Stimulated activated CD8-positive, alpha-beta memory T cell treated with anti-CD3 and anti-CD28 coated beads, Interleukin-7, amount 100 ng/mL, for 4 hours (primary cell): ENCODE data around the gene RFX2.

Experiments used
- DNase-seq, 2 donors: peaks; one replicate each; pipeline ENCODE4 v3.0.0-alpha.2; 2020; ENCODE audit warnings: low read depth in 2 of 2

The RFX2 gene

GRCh38 chr19:6059988-6060599 is 50.2 kb downstream of the RFX2 start:
- no peak for DNase-seq

GRCh38 chr19:6059396-6059947 is 50.8 kb downstream of the RFX2 start:
- no peak for DNase-seq

- no peak for DNase-seq
Observed at GRCh38 chr19:6058518-6059201, 51.6 kb downstream of the RFX2 start.

- no peak for DNase-seq
Observed at GRCh38 chr19:6057651-6058517, 52.4 kb downstream of the RFX2 start.

- DNase-seq: no peak
Observed at GRCh38 chr19:6056801-6057650, 53.3 kb downstream of the RFX2 start.

- DNase-seq: no peak
Observed at GRCh38 chr19:6056282-6056741, 54.0 kb downstream of the RFX2 start.

GRCh38 chr19:6055013-6055795 is 55.1 kb downstream of the RFX2 start:
- no peak for DNase-seq

GRCh38 chr19:6048793-6049405 is 61.4 kb downstream of the RFX2 start:
- DNase-seq: peak; percentile 55 to 63

GRCh38 chr19:6048348-6048747 is 62.0 kb downstream of the RFX2 start:
- DNase-seq: no peak

GRCh38 chr19:6047741-6048251 is 62.5 kb downstream of the RFX2 start:
- DNase-seq: no peak

- no peak for DNase-seq
Observed at GRCh38 chr19:6047256-6047655, 63.0 kb downstream of the RFX2 start.

- DNase-seq: no peak
Observed at GRCh38 chr19:6045108-6045507, 65.2 kb downstream of the RFX2 start.

- DNase-seq: no peak
Observed at GRCh38 chr19:6044056-6044805, 66.1 kb downstream of the RFX2 start.

GRCh38 chr19:6042776-6043726 is 67.2 kb downstream of the RFX2 start:
- no peak for DNase-seq

GRCh38 chr19:6041991-6042481 is 68.3 kb downstream of the RFX2 start:
- no peak for DNase-seq

GRCh38 chr19:6041071-6041470 is 69.2 kb downstream of the RFX2 start:
- no peak for DNase-seq

- DNase-seq: no peak
Observed at GRCh38 chr19:6039566-6040225, 70.6 kb downstream of the RFX2 start.
